RWPE2 (cell line): ENCODE measurements around the gene LMOD3.

Experiments
- ATAC-seq: fragments of 200-7000 bp; cut with Tn5 transposase; 3 replicates; pipeline ENCODE4 v1.9.1; 2021; ENCODE audit warnings: low read depth
- DNase-seq: peaks from one replicate; pipeline ENCODE4 v3.0.0-alpha.2; 2020; ENCODE audit warnings: low spot score
- H3K27ac ChIP-seq: fragments of 450-650 bp; 2 replicates; pipeline ENCODE4 v1.5.1; 2017; ENCODE audit warnings: mild to moderate bottlenecking; ENCODE audit not compliant: poor library complexity, severe bottlenecking
- H3K27me3 ChIP-seq: fragments of 250-450 bp; sonication (Bioruptor Pico); 2 replicates; pipeline ENCODE4 v1.5.1; 2021; ENCODE audit warnings: mild to moderate bottlenecking, moderate library complexity; ENCODE audit not compliant: insufficient read depth, poor library complexity, severe bottlenecking
- H3K36me3 ChIP-seq: fragments of 250-450 bp; sonication (Bioruptor Pico); 2 replicates; pipeline ENCODE4 v1.5.1; 2020; ENCODE audit warnings: low read depth, mild to moderate bottlenecking, moderate library complexity
- H3K4me1 ChIP-seq: fragments of 250-450 bp; sonication (Bioruptor Pico); 2 replicates; pipeline ENCODE4 v1.5.1; 2021; ENCODE audit warnings: mild to moderate bottlenecking, moderate library complexity; ENCODE audit not compliant: insufficient read depth, poor library complexity, severe bottlenecking
- H3K4me3 ChIP-seq: fragments of 250-450 bp; sonication (Bioruptor Pico); 2 replicates; pipeline ENCODE4 v1.5.1; 2021; ENCODE audit warnings: mild to moderate bottlenecking, moderate library complexity; ENCODE audit not compliant: severe bottlenecking
- H3K9me3 ChIP-seq: fragments of 250-450 bp; sonication (Bioruptor Pico); 2 replicates; pipeline ENCODE4 v1.5.1; 2021; ENCODE audit warnings: mild to moderate bottlenecking, moderate library complexity; ENCODE audit not compliant: severe bottlenecking
- CTCF ChIP-seq: fragments of 450-650 bp; IDR thresholded peaks from one replicate; pipeline ENCODE4 v1.5.1; 2017; ENCODE audit warnings: mild to moderate bottlenecking, moderate library complexity; ENCODE audit not compliant: poor library complexity, severe bottlenecking

The LMOD3 gene

GRCh38 chr3:69059688-69060087, 62.7 kb downstream of the LMOD3 start:
- H3K27me3 ChIP-seq = no peaks in the 10 kb centered on the region
- ATAC-seq = no peak
- no peaks in the 10 kb centered on the region for H3K4me1 ChIP-seq
- no peak overlapping the region for H3K27ac ChIP-seq
- no peak overlapping the region for H3K4me3 ChIP-seq
- H3K9me3 ChIP-seq = no peaks in the 10 kb centered on the region
- peaks cover 97% of the 10 kb centered on the region for H3K36me3 ChIP-seq
- no peak for TF ChIP-seq CTCF
- DNase-seq = no peak

GRCh38 chr3:69058947-69059224, 63.5 kb downstream of the LMOD3 start:
- H3K4me1 ChIP-seq = no peaks in the 10 kb centered on the region
- no peak for ATAC-seq
- no peak for TF ChIP-seq CTCF
- no peak for DNase-seq
- H3K36me3 ChIP-seq = peaks cover 90% of the 10 kb centered on the region
- H3K4me3 ChIP-seq = no peak overlapping the region
- H3K9me3 ChIP-seq = no peaks in the 10 kb centered on the region
- no peaks in the 10 kb centered on the region for H3K27me3 ChIP-seq
- no peak overlapping the region for H3K27ac ChIP-seq

- no peaks in the 10 kb centered on the region for H3K9me3 ChIP-seq
- H3K4me3 ChIP-seq = no peak overlapping the region
- H3K4me1 ChIP-seq = no peaks in the 10 kb centered on the region
- DNase-seq (no peak), ATAC-seq (no peak)
- H3K36me3 ChIP-seq = peaks cover 86% of the 10 kb centered on the region
- H3K27me3 ChIP-seq = no peaks in the 10 kb centered on the region
- H3K27ac ChIP-seq = no peak overlapping the region
- TF ChIP-seq CTCF = no peak
These were observed 64.0 kb downstream of the LMOD3 start for GRCh38 chr3:69058180-69058946.
